PFSK-1 (cell line): ENCODE results near the gene GATA3.

Experiments
- FOXP2 ChIP-seq: optimal IDR thresholded peaks from 2 replicates; pipeline ENCODE3; 2011; ENCODE audit warnings: borderline replicate concordance, control low read depth, inconsistent platforms; ENCODE audit not compliant: insufficient read depth; ENCODE audit errors: extremely low read length, extremely low read depth
- POLR2AphosphoS5 ChIP-seq: IDR thresholded peaks from 2 replicates; pipeline ENCODE4 v1.6.1; 2012; ENCODE audit warnings: low read depth, mild to moderate bottlenecking, control low read depth, low read length, moderate library complexity
- REST ChIP-seq, 2 experiments: IDR thresholded peaks; 2 replicates each; pipeline versions ENCODE4 v1.6.1 to v1.8.0; 2011 to 2012; ENCODE audit warnings: low read depth in 2 of 2, low read length in 2 of 2, control low read depth in 1 of 2, inconsistent platforms in 1 of 2, mild to moderate bottlenecking in 1 of 2, moderate library complexity in 1 of 2; ENCODE audit not compliant: insufficient read depth in 1 of 2
- SIN3A ChIP-seq: IDR thresholded peaks from 2 replicates; pipeline ENCODE4 v1.6.1; 2012; ENCODE audit warnings: mild to moderate bottlenecking, low read length, moderate library complexity, borderline replicate concordance; ENCODE audit not compliant: insufficient read depth
- TAF1 ChIP-seq: IDR thresholded peaks from 2 replicates; pipeline ENCODE4 v1.6.1; 2012; ENCODE audit warnings: low read length, control low read depth, borderline replicate concordance; ENCODE audit not compliant: insufficient read depth

GATA3 gene

DNA sequence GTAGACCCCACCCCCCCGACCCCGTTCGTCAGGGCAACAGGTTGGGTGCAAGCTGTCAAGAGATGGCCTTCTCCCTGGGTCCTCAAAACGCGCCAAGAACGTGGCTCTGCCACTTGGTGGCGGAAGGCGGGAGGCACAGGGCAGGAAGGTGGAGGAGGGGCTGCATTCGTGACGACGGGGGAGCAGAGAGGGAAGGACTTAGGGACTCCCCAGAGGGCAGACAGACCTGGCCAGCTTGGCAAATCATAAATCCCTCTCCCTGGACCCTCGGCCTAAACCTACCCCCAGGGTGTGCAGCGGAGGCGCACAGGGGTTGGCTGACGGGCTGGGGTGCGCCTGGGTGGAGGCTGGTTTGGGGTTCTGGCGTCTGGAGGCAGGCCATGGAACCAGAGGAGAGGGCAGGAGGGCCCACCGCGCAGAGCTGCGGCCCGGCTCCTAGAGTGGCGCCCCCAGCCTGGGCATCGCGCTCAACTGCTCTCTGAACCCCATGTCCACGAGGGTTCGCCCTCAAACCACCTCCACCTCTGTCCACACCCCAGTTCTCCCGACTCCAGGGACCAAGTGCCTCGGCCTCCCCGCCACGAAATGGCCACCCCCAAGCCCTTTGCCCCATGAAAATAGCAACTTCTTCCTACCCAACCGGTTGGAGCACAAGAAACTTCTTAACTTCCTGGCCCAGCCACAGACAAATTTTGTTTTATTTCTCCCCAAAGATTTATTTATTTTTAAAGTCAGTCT is 10.8 kb upstream of the GATA3 start:
- TF ChIP-seq POLR2AphosphoS5: no peak
- no peak for TF ChIP-seq REST (IDR thresholded peaks at IDR 0.05; ENCODE audit: insufficient read depth in 1 of 2, low read depth in 2 of 2, low read length in 2 of 2)
- no peak for TF ChIP-seq FOXP2
- TF ChIP-seq TAF1: no peak

- no peak for TF ChIP-seq SIN3A
- no peak for TF ChIP-seq FOXP2
- no peak for TF ChIP-seq REST (IDR thresholded peaks at IDR 0.05; ENCODE audit: insufficient read depth in 1 of 2, low read depth in 2 of 2, low read length in 2 of 2)
- TF ChIP-seq POLR2AphosphoS5: no peak
- no peak for TF ChIP-seq TAF1
These were observed 10.1 kb upstream of the GATA3 start for GRCh38 chr10:8044331-8044907.

DNA sequence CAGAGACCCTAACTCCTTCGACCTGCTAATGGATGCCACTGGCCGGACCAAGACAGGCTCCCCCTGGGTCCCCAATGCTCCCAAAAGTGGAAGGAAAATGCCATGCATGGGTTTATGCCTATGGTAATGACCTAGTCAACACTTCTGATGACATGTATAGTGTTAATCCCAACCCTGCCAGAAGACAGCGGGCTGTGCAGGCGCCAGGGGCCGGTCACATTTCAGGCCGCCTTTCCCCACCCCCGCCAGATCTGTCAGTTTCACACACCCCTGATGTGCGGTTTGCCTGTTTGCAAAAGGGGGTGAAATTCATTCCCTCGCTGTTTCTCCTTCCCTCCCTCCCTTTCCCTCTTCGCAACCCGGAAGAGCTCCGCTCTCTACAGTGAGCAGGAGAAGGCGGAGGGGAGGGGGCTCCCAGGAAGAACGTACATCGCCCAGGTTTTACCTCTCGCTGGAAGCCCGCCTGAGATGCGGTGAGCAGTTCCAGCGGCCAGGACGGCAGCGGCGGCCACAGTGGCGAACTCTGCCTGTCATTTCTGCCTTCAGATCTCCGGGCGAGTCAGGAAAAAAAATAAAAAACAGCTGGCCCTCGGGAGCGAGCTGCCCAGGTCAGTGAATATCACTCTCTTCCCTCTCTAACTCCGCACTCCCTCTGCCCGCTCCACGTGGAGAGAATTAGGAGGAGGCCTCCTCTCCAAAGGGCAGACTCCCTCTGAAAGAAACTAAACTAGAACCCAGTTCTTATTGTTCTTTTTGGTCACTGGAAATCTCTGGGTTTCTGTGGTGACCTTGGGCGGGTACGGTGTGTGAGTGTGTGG is 9.4 kb upstream of the GATA3 start:
- TF ChIP-seq FOXP2 (no peak), SIN3A (peak; percentile 64; the same call in 1 of the 2 replicates), TAF1 (no peak), POLR2AphosphoS5 (no peak), REST (IDR thresholded peaks at IDR 0.05; ENCODE audit: insufficient read depth in 1 of 2, low read depth in 2 of 2, low read length in 2 of 2) (no peak)

DNA sequence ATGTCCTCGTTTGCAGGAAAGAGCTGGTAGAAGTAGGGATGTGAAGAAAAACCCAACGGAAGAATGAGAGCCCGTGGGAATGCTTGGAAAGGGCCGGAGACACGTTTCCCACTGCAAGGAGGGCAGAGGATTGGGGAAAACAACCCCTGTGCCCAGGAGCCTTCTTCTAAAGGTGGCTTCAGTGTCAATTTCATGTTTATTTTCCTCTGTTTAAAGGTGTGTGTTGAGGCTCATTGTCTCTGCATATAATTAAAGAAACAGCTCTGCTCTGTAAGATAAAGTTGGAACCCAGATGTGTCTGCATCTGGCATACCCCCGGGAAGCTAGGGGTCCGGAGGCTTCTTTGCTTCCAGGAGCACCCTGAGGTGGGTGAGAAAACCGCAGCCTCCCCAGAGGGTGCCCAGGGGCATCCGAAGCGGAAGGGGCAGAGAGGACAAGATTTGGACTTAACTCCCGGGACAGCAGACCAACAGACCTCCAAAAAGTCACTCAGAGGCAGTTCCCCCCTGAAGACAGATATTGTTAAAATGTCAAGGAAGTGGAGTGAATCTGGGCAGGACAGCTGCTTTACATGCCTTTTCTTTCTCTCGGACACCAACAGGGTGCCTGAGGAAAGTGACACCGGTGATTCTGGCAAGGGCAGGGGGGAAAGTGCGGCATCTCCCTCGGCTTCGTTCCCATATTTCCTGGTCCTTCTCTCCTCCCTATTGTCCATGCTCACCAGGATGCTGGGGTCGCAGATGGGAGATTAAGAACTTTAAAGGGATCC is 8.6 kb upstream of the GATA3 start:
- TF ChIP-seq TAF1 (no peak), POLR2AphosphoS5 (no peak), FOXP2 (no peak), REST (IDR thresholded peaks at IDR 0.05; ENCODE audit: insufficient read depth in 1 of 2, low read depth in 2 of 2, low read length in 2 of 2) (no peak), SIN3A (no peak)
